G401.6 (cell line): Measurements from ENCODE around the gene RPS14.

ENCODE experiments used
- FAIRE-seq: peaks from 2 replicates; lab custom pipeline; 2012; peaks lifted over from hg19 to GRCh38; lab: Jason Lieb, UNC

The RPS14 gene

GRCh38 chr5:150449517-150450339 lies at the start of gene RPS14:
RPS14 (minus strand) TSS chr5:150449739; CDS start chr5:150447733, 2,006 bp downstream.
- FAIRE-seq: no peak

- no peak for FAIRE-seq
These were observed 49.4 kb upstream of the RPS14 start for GRCh38 chr5:150498971-150499370.

GRCh38 chr5:150498501-150498900 lies 49.0 kb upstream of the RPS14 start:
- no peak for FAIRE-seq

GRCh38 chr5:150497989-150498317 lies 48.4 kb upstream of the RPS14 start:
- no peak for FAIRE-seq

GRCh38 chr5:150497274-150497988 lies 47.9 kb upstream of the RPS14 start:
- FAIRE-seq: no peak

- FAIRE-seq: no peak
These were observed 47.0 kb upstream of the RPS14 start for GRCh38 chr5:150496534-150496933.

- FAIRE-seq: no peak
These were observed 46.6 kb upstream of the RPS14 start for GRCh38 chr5:150496098-150496497.

GRCh38 chr5:150492621-150493020 lies 43.1 kb upstream of the RPS14 start:
- no peak for FAIRE-seq

- no peak for FAIRE-seq
These were observed 42.3 kb upstream of the RPS14 start for GRCh38 chr5:150491876-150492275.

- FAIRE-seq: no peak
These were observed 41.2 kb upstream of the RPS14 start for GRCh38 chr5:150490754-150491153.

GRCh38 chr5:150490296-150490669 lies 40.7 kb upstream of the RPS14 start:
- no peak for FAIRE-seq

- FAIRE-seq: no peak
These were observed 40.1 kb upstream of the RPS14 start for GRCh38 chr5:150489360-150490295.

- no peak for FAIRE-seq
These were observed 39.2 kb upstream of the RPS14 start for GRCh38 chr5:150488519-150489359.

GRCh38 chr5:150487199-150488061 lies 37.9 kb upstream of the RPS14 start:
- no peak for FAIRE-seq

- FAIRE-seq: no peak
These were observed 37.1 kb upstream of the RPS14 start for GRCh38 chr5:150486402-150487198.

GRCh38 chr5:150485693-150486401 lies 36.3 kb upstream of the RPS14 start:
- FAIRE-seq: no peak

- FAIRE-seq: no peak
These were observed 35.6 kb upstream of the RPS14 start for GRCh38 chr5:150484964-150485692.

- no peak for FAIRE-seq
These were observed 32.5 kb upstream of the RPS14 start for GRCh38 chr5:150481972-150482406.

- no peak for FAIRE-seq
These were observed 32.1 kb upstream of the RPS14 start for GRCh38 chr5:150481708-150481965.
